ENCODE results near the gene PPP2R2C.

GRCh38 chr4:6345096-6345830 is 127.2 kb downstream of the PPP2R2C start:
- TF ChIP-seq FOXA1 (IDR thresholded peaks at IDR 0.05) (no peak), BHLHE40 (IDR thresholded peaks at IDR 0.05; ENCODE audit: borderline replicate concordance) (no peak), SP1 (IDR thresholded peaks at IDR 0.05) (no peak), HDGF (IDR thresholded peaks at IDR 0.05; ENCODE audit: borderline replicate concordance) (no peak), ELF4 (IDR thresholded peaks at IDR 0.05) (no peak), FOXK2 (IDR thresholded peaks at IDR 0.05) (no peak), TARDBP (IDR thresholded peaks at IDR 0.05) (no peak), NFRKB (IDR thresholded peaks at IDR 0.05) (no peak), SUZ12 (IDR thresholded peaks at IDR 0.05) (no peak), ARNT (IDR thresholded peaks at IDR 0.05) (no peak), L3MBTL2 (conservative IDR thresholded peaks at IDR 0.05) (no peak), ZNF384 (IDR thresholded peaks at IDR 0.05) (no peak), CTBP1 (IDR thresholded peaks at IDR 0.05; ENCODE audit: borderline replicate concordance) (no peak)

All from HEK293T (cell line).